Activated gamma-delta T cell (primary cell): ENCODE measurements around the gene KIF1B.
"Not testable (repeated sequence)": the region's sequence is repeated elsewhere in the genome, so short reads cannot be mapped to it uniquely, and the experiment has no call there.

Source experiments
- DNase-seq: peaks from one replicate; lab custom pipeline; 2025; lab: John Stamatoyannopoulos, UW

Gene KIF1B

GRCh38 chr1:10338047-10338446 is 127.7 kb downstream of the KIF1B start:
- DNase-seq = no peak

GRCh38 chr1:10338611-10339010 is 128.2 kb downstream of the KIF1B start:
- DNase-seq = no peak

- no peak for DNase-seq
Measured at GRCh38 chr1:10339036-10339567, 128.7 kb downstream of the KIF1B start.

DNA sequence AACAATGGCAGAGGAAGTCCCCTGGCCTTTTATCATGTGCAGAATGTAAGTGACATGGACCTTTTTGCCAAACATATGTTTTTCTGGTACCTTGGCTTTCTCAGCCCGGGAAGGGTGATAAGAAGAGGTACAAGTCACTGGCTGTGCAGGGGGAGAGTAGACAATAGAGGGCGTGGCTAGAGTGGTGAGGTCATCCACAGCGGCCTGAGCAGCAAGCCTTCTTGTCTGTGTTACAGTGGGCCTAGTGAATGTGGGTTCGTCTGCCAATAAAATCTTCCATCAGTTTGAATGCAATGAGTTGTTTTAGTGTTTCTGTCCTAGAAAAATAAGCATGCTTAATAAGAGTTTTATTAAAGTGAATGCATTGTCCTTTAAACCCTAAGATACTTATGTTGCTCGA is 129.4 kb downstream of the KIF1B start:
- DNase-seq = no peak

DNA sequence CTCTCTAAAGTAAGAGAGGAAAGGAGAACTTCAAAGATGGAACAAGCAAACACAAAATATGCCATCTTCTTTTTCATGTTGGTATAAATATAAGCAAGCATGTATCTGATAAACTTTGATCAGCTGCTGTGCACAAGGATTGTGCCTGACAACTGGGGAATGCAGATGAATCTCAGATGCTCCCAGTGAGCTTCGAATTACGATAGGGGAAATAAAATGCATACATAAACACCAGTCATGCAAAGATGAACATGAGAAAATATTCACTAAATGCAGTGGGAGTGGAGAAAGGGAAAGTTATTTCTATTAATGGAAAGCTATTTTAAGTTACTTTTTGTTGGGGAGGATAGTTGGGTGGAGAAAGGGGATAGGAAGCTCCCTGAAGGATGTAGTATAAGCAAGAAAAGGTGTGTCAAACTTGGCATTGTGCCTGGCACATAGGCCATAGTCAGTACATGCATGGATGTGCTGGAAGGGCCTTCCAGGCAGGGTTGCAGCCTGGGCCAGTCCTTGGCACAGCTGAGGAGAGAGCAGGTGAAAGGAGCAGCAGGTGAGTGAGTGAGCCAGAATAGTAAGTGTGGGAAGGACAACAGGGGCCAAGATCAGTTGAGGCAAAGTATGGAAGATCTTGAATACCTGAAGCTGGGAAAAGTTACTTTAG is 130.7 kb downstream of the KIF1B start:
- DNase-seq = no peak

DNA sequence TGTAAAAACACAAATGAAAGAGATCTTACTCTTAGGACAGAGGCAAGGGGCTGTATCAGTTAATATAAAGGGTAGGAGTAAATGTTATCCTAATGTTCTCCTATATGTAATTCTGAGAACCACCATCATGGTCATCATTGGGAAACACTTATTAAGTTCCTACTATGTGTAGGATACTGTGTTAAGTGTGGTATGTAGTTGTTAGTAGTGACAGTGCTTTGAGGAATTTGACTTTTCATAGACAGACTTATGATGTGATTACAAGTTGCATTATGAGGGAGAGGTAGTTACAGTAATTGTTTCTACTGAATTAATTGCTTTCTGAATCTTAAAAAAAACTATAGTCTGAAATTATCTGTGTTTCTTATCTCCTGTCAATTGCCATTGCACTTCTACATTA is 136.7 kb downstream of the KIF1B start:
- no peak for DNase-seq

- no peak for DNase-seq
Measured at GRCh38 chr1:10353282-10353681, 142.9 kb downstream of the KIF1B start.

- DNase-seq = no peak
Measured at GRCh38 chr1:10353693-10354092, 143.3 kb downstream of the KIF1B start.

- DNase-seq = no peak
Measured at GRCh38 chr1:10360045-10360444, 149.7 kb downstream of the KIF1B start.

- no peak for DNase-seq
Measured at GRCh38 chr1:10361515-10361914, 151.1 kb downstream of the KIF1B start.

- no peak for DNase-seq
Measured at GRCh38 chr1:10368194-10368593, 157.8 kb downstream of the KIF1B start.

GRCh38 chr1:10374442-10374860 is 164.1 kb downstream of the KIF1B start:
- no peak for DNase-seq

DNA sequence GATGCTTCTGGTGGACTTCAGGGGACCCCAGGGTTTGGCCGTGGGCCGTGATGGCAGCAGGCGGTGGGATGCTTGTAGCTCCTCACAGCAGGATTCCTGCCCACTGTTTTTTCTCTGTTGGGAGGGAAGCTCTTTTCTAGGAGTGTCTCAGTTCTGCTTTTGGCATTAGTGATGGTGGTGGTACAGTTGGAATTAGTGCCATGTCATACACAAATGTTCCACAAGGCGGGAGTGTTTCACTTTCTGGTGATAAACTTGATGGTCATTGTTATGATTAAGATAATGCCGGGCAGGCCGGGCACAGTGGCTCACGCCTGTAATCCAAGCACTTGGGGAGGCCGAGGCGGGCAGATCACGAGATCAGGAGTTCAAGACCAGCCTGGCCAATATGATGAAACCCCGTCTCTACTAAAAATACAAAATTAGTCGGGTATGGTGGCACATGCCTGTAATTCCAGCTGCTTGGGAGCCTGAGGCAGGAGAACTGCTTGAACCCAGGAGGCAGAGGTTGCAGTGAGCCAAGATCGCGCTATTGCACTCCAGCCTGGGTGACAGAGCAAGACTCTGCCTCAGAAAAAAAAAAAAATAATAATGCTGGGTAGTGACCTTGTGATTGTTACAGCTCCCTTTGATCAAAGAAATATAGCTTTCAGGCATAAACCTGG is 167.1 kb downstream of the KIF1B start:
- DNase-seq = not testable (repeated sequence)

- no peak for DNase-seq
Measured at GRCh38 chr1:10378081-10378841, 167.9 kb downstream of the KIF1B start.

DNA sequence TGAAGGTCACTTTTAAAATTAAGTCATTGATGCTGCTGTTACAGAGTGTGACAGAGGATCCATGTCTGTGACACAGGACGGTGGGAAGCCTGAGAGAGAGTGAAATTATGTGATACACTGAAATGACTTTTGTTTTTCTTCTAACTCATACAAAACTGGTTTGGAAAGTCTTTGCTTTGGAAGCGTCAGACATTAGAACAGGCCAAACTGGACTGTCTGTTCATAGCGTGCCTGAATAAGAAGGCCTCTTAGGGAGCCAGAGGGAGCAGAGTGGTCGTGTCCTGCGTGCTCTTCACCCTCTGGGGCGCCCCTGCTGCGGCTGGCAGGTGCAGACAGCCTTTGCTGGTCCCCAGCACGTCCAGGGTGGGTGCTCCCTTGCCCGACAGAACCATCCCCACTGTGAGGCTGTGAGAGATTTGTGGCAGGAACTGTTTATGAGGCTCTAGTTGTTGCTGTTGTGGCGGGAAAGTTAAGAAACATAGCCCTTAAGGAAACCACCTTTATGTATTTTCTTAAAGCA is 168.8 kb downstream of the KIF1B start:
- DNase-seq = no peak

- DNase-seq = no peak
Measured at GRCh38 chr1:10379676-10380075, 169.3 kb downstream of the KIF1B start.

DNA sequence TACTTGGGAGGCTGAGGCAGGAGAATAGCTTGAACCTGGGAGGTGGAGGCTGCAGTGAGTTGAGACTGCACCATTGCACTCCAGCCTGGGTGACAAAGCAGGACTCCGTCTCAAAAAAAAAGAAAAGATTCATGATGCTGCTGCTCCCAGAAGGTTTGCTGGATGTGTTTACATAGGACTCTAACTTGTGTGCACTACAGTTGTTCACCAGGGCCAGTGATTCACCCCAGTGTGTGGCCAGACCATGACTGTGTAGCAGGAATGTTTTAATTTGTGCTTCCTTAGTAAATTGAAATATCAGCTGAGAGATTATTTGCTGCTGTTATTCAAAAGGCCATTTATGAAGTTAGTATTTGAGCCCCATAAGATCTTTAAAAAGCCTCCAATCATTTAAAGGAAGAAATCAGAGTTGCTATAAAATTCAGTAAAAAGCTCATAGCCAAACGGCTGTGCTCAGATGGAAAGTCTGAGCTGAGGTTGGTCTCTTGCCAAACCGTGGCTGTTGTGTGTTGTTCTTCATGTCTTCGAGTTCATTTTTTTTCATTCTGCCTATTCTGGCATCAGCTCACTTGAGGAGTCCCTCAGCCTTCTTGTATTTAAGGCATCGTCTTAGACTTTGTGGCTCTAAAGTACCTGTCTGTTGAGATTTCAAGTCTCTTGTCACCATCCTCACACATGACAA is 170.4 kb downstream of the KIF1B start:
- no peak for DNase-seq

DNA sequence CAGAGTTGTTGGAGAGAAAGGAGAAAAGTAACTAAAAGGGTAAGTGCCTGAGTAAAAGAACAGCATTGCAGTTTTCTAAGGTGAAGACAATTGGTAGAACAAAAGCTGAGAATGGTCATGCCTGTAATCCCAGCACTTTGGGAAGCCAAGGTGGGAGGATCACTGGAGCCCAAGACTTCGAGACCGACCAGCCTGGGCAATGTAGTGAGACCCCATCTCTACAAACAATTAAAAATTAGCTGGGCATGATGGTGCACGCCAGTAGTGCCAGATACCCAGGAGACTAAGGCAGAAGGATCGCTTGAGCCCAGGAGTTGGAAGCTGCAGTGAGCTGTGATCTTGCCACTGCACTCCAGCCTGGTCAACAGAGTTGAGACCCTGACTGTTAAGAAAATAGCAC is 173.3 kb downstream of the KIF1B start:
- DNase-seq = no peak

- no peak for DNase-seq
Measured at GRCh38 chr1:10384219-10384618, 173.8 kb downstream of the KIF1B start.

DNA sequence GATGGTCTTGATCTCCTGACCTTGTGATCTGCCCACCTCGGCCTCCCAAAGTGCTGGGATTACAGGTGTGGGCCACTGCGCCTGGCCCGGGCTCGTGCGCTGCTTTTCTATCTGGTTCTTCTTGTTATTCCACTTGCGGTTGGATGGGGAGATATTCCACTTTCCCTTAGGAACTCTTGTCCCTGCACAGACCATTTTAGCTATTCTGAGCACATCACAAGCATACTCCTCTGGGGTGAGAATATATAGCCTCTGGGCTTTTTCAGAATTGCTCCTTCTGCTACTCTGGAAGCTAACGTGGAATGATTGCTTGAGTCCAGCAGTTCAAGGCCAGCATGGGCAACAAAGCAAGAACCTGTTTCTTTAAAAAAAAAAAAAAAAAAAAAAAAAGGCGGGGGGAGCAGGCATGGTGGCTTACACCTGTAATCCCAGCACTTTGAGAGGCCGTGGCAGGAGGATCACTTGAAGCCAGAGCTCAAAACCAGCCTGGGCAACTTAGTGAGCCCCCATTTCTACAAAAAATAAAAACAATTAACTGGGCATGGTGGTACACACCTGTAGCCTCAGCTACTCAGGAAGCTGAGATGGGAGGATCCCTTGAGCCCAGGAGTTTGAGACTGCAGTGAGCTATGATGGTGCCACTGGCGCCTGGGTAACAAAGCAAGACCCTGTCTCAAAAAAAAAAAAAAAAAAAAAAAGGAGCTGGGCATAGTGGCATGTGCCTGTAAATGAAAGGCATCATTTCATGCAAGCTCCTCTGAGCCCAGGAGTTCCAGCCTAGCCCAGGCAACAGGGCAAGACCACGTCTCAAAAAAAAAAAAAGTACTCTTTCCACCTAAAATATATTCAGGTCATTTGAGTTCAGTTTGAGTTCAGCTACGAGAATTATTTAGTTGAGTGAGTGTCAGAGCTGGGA is 176.6 kb downstream of the KIF1B start:
- no peak for DNase-seq
